Mesenchymal stem cell (in vitro differentiated cells and primary cell): ENCODE measurements around the gene KRT38.

ENCODE experiments used
- DNase-seq: peaks from one replicate; pipeline ENCODE4 v3.0.0-alpha.2; 2013
- H2AFZ ChIP-seq: one replicate; pipeline ENCODE4 v1.6.1; 2013; ENCODE audit warnings: low read depth, mild to moderate bottlenecking, control low read depth, inconsistent platforms, low read length, moderate library complexity
- H2AK5ac ChIP-seq: 2 replicates; pipeline ENCODE4 v1.6.1; 2013; ENCODE audit warnings: low read length, moderate library complexity, mild to moderate bottlenecking, inconsistent platforms; ENCODE audit not compliant: severe bottlenecking
- H2BK120ac ChIP-seq: one replicate; pipeline ENCODE4 v1.6.1; 2013; ENCODE audit warnings: low read depth, mild to moderate bottlenecking, inconsistent platforms, low read length, moderate library complexity
- H2BK12ac ChIP-seq, 2 experiments: one replicate each; pipeline ENCODE4 v1.6.1; 2013; ENCODE audit warnings: inconsistent platforms in 2 of 2, low read length in 2 of 2, mild to moderate bottlenecking in 2 of 2, moderate library complexity in 2 of 2, control low read depth in 1 of 2
- H2BK15ac ChIP-seq: one replicate; pipeline ENCODE4 v1.6.1; 2013; ENCODE audit warnings: mild to moderate bottlenecking, low read depth, inconsistent platforms; ENCODE audit not compliant: poor library complexity, severe bottlenecking
- H2BK5ac ChIP-seq: 2 replicates; pipeline ENCODE4 v1.6.1; 2013; ENCODE audit warnings: low read depth, mild to moderate bottlenecking, low read length, control low read depth, inconsistent platforms; ENCODE audit not compliant: poor library complexity, severe bottlenecking
- H3K14ac ChIP-seq, 2 experiments: one replicate each; pipeline ENCODE4 v1.6.1; 2013; ENCODE audit warnings: inconsistent platforms in 2 of 2, low read length in 2 of 2, control low read depth in 1 of 2, mild to moderate bottlenecking in 1 of 2, moderate library complexity in 1 of 2
- H3K18ac ChIP-seq, 2 experiments: one replicate each; pipeline ENCODE4 v1.6.1; 2013; ENCODE audit warnings: inconsistent platforms in 2 of 2, low read length in 2 of 2, control low read depth in 1 of 2, low read depth in 1 of 2, mild to moderate bottlenecking in 1 of 2
- H3K23ac ChIP-seq, 2 experiments: one replicate each; pipeline ENCODE4 v1.6.1; 2013; ENCODE audit warnings: inconsistent platforms in 2 of 2, low read length in 2 of 2, mild to moderate bottlenecking in 2 of 2, moderate library complexity in 2 of 2, control low read depth in 1 of 2
- H3K27ac ChIP-seq: 2 replicates; pipeline ENCODE4 v1.5.1; 2013; ENCODE audit warnings: mild to moderate bottlenecking, moderate library complexity, low read length, control low read depth, inconsistent platforms; ENCODE audit not compliant: poor library complexity, severe bottlenecking
- H3K27me3 ChIP-seq, 2 experiments: 2 replicates each; pipeline versions ENCODE4 v1.6.1 to v1.7.0; 2013; ENCODE audit warnings: low read length in 2 of 2, mild to moderate bottlenecking in 2 of 2, moderate library complexity in 2 of 2, control low read depth in 1 of 2, inconsistent platforms in 1 of 2; ENCODE audit not compliant: control insufficient read depth in 1 of 2, insufficient read depth in 1 of 2
- H3K36me3 ChIP-seq, 2 experiments: 2 replicates each; pipeline versions ENCODE4 v1.6.1 to v1.7.0; 2013; ENCODE audit warnings: low read length in 2 of 2, control low read depth in 1 of 2, inconsistent platforms in 1 of 2, low read depth in 1 of 2, mild to moderate bottlenecking in 1 of 2; ENCODE audit not compliant: insufficient read depth in 2 of 2, control insufficient read depth in 1 of 2
- H3K4ac ChIP-seq, 2 experiments: one replicate each; pipeline ENCODE4 v1.6.1; 2013; ENCODE audit warnings: inconsistent platforms in 2 of 2, low read length in 2 of 2, mild to moderate bottlenecking in 2 of 2, moderate library complexity in 2 of 2, control low read depth in 1 of 2, low read depth in 1 of 2
- H3K4me1 ChIP-seq: 2 replicates; pipeline ENCODE4 v1.6.1; 2013; ENCODE audit warnings: low read depth, low read length, control low read depth; ENCODE audit not compliant: control insufficient read depth, insufficient read depth
- H3K4me2 ChIP-seq: 2 replicates; pipeline ENCODE4 v1.6.1; 2013; ENCODE audit warnings: low read length, mild to moderate bottlenecking, inconsistent platforms; ENCODE audit not compliant: poor library complexity, severe bottlenecking
- H3K4me3 ChIP-seq, 2 experiments: 2 replicates each; pipeline versions ENCODE4 v1.5.1 to v1.7.0; 2013; ENCODE audit warnings: low read length in 2 of 2, mild to moderate bottlenecking in 2 of 2, control low read depth in 1 of 2, low read depth in 1 of 2; ENCODE audit not compliant: insufficient read depth in 1 of 2
- H3K79me1 ChIP-seq: replicated peaks from 2 replicates; pipeline ENCODE4 v1.6.1; 2013; ENCODE audit warnings: mild to moderate bottlenecking, control low read depth, low read length, inconsistent platforms; ENCODE audit not compliant: poor library complexity, severe bottlenecking
- H3K9ac ChIP-seq: 2 replicates; pipeline ENCODE4 v1.7.0; 2013; ENCODE audit warnings: mild to moderate bottlenecking, low read length, moderate library complexity
- H3K9me3 ChIP-seq: 2 replicates; pipeline ENCODE4 v1.7.0; 2013; ENCODE audit warnings: mild to moderate bottlenecking, low read length; ENCODE audit not compliant: control insufficient read depth
- H4K8ac ChIP-seq: one replicate; pipeline ENCODE4 v1.6.1; 2013; ENCODE audit warnings: inconsistent platforms, mild to moderate bottlenecking, low read length, moderate library complexity
- H4K91ac ChIP-seq: one replicate; pipeline ENCODE4 v1.6.1; 2013; ENCODE audit warnings: mild to moderate bottlenecking, low read length, inconsistent platforms
- WGBS: methylation state at CpG from one replicate; pipeline ENCODE4 v1.1.7; 2013; ENCODE audit warnings: mixed read lengths; 5-methylcytosine and 5-hydroxymethylcytosine counted together

The KRT38 gene

GRCh38 chr17:41448506-41448905 lies 7.7 kb upstream of the KRT38 start:
- Histone ChIP-seq H4K8ac (no peak overlapping the region), H3K4me1 (no peaks in the 10 kb centered on the region), H3K79me1 (no peaks in the 10 kb centered on the region), H3K27ac (no peak overlapping the region), H3K18ac (no peak overlapping the region), H3K14ac (peak overlapping the region in 1 of 2 experiments; percentile 46), H2BK120ac (no peak overlapping the region), H3K9me3 (peaks cover 14% of the 10 kb centered on the region), H3K4me3 (no peak overlapping the region), H3K4me2 (no peak overlapping the region), H2BK12ac (no peak overlapping the region), H3K9ac (no peak overlapping the region), H3K27me3 (peaks cover 0 to 39% of the 10 kb centered on the region in 2 experiments), H4K91ac (no peak overlapping the region), H3K36me3 (no peaks in the 10 kb centered on the region), H2BK15ac (no peak overlapping the region), H2BK5ac (no peak overlapping the region), H3K23ac (no peak overlapping the region), H2AK5ac (no peak overlapping the region), H3K4ac (no peak overlapping the region), H2AFZ (no peak overlapping the region)
- 57% methylated on average over 2 of the region's 2 CpGs for whole genome bisulfite sequencing
- no peak for DNase-seq

- no peak overlapping the region for H3K23ac ChIP-seq
- no peak overlapping the region for H3K4me3 ChIP-seq
- H4K91ac ChIP-seq: no peak overlapping the region
- WGBS: 35% methylated on average over 2 of the region's 2 CpGs
- H2AK5ac ChIP-seq: no peak overlapping the region
- H3K27me3 ChIP-seq: peaks cover 0 to 29% of the 10 kb centered on the region in 2 experiments
- no peaks in the 10 kb centered on the region for H3K4me1 ChIP-seq
- peak; percentile 56 for DNase-seq
- no peak overlapping the region for H3K9ac ChIP-seq
- no peak overlapping the region for H2BK12ac ChIP-seq
- no peak overlapping the region for H3K14ac ChIP-seq
- H3K79me1 ChIP-seq: no peaks in the 10 kb centered on the region
- H3K27ac ChIP-seq: no peak overlapping the region
- H2BK15ac ChIP-seq: no peak overlapping the region
- H2BK5ac ChIP-seq: no peak overlapping the region
- no peak overlapping the region for H3K4me2 ChIP-seq
- H2BK120ac ChIP-seq: no peak overlapping the region
- no peak overlapping the region for H3K18ac ChIP-seq
- H3K9me3 ChIP-seq: peaks cover 7% of the 10 kb centered on the region
- H3K4ac ChIP-seq: no peak overlapping the region
- no peak overlapping the region for H2AFZ ChIP-seq
- H3K36me3 ChIP-seq: no peaks in the 10 kb centered on the region
- H4K8ac ChIP-seq: no peak overlapping the region
Measured at GRCh38 chr17:41446806-41447205, 6.0 kb upstream of the KRT38 start.

- Histone ChIP-seq H4K8ac (no peak overlapping the region), H3K9me3 (no peaks in the 10 kb centered on the region), H3K23ac (no peak overlapping the region), H2AK5ac (no peak overlapping the region), H2AFZ (no peak overlapping the region), H3K4me2 (no peak overlapping the region), H3K18ac (no peak overlapping the region), H3K27me3 (peaks cover 0 to 33% of the 10 kb centered on the region in 2 experiments), H3K4ac (no peak overlapping the region), H3K36me3 (no peaks in the 10 kb centered on the region), H4K91ac (no peak overlapping the region), H2BK120ac (no peak overlapping the region), H2BK5ac (no peak overlapping the region), H3K79me1 (no peaks in the 10 kb centered on the region), H3K4me1 (no peaks in the 10 kb centered on the region), H3K14ac (no peak overlapping the region), H3K4me3 (no peak overlapping the region), H3K9ac (no peak overlapping the region), H2BK12ac (no peak overlapping the region), H2BK15ac (no peak overlapping the region), H3K27ac (no peak overlapping the region)
- no peak for DNase-seq
- WGBS: 100% methylated on average over 1 of the region's 3 CpGs
Measured at GRCh38 chr17:41444640-41445039, 3.9 kb upstream of the KRT38 start.

GRCh38 chr17:41444186-41444585 lies 3.4 kb upstream of the KRT38 start:
- H3K14ac ChIP-seq: no peak overlapping the region
- H3K4me3 ChIP-seq: no peak overlapping the region
- no peak overlapping the region for H2BK120ac ChIP-seq
- H3K18ac ChIP-seq: no peak overlapping the region
- H3K27ac ChIP-seq: no peak overlapping the region
- H3K4ac ChIP-seq: no peak overlapping the region
- H4K8ac ChIP-seq: no peak overlapping the region
- H3K4me1 ChIP-seq: no peaks in the 10 kb centered on the region
- no peak overlapping the region for H2BK5ac ChIP-seq
- no peaks in the 10 kb centered on the region for H3K36me3 ChIP-seq
- no peak overlapping the region for H2BK15ac ChIP-seq
- H3K79me1 ChIP-seq: no peaks in the 10 kb centered on the region
- no peak overlapping the region for H2AK5ac ChIP-seq
- H2AFZ ChIP-seq: no peak overlapping the region
- no peak for DNase-seq
- no peaks in the 10 kb centered on the region for H3K9me3 ChIP-seq
- no peak overlapping the region for H3K9ac ChIP-seq
- WGBS: 73% methylated on average over 1 of the region's 1 CpG
- peaks cover 0 to 36% of the 10 kb centered on the region in 2 experiments for H3K27me3 ChIP-seq
- no peak overlapping the region for H2BK12ac ChIP-seq
- no peak overlapping the region for H4K91ac ChIP-seq
- H3K4me2 ChIP-seq: no peak overlapping the region
- H3K23ac ChIP-seq: no peak overlapping the region
